ENCODE measurements around the gene USH2A. TPM values are rescaled to one million over a fixed set of nuclear protein-coding genes. Genes with fewer than 3 reads are reported as not detected.

The USH2A gene
- total RNA-seq, 1 experiment from 2014 or later, result 0.02 TPM

GRCh38 chr1:215986401-215986800 is 436.8 kb downstream of the USH2A start:
- no peak for DNase-seq (ENCODE audit: extremely low read depth, low read depth)

- no peak for DNase-seq (ENCODE audit: extremely low read depth, low read depth)
Observed at GRCh38 chr1:215983680-215984079, 439.6 kb downstream of the USH2A start.

GRCh38 chr1:215971793-215972441 is 451.3 kb downstream of the USH2A start:
- DNase-seq (ENCODE audit: extremely low read depth, low read depth), result no peak

GRCh38 chr1:215970406-215970805 is 452.8 kb downstream of the USH2A start:
- no peak for DNase-seq (ENCODE audit: extremely low read depth, low read depth)

DNA sequence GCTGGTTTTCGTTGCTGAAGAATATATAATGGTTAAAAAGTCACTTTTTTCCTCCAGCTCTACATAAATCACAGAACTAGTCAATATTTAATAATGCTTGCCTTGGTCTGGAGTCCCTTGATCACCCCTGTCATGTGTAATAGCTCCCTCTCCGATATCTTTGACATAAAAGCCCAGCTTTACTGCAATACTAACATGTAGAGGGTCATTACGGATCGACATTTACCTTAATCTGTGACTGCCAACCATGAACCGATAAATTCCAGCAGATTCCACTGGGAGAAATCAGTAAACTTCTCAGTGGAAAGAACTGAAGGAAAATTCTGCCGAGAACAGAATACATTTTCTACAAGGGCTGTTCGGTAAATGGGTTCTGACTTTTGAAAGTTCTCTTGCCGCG is 459.6 kb downstream of the USH2A start:
- no peak for DNase-seq (ENCODE audit: extremely low read depth, low read depth)

GRCh38 chr1:215963040-215963439 is 460.2 kb downstream of the USH2A start:
- no peak for DNase-seq (ENCODE audit: extremely low read depth, low read depth)

DNA sequence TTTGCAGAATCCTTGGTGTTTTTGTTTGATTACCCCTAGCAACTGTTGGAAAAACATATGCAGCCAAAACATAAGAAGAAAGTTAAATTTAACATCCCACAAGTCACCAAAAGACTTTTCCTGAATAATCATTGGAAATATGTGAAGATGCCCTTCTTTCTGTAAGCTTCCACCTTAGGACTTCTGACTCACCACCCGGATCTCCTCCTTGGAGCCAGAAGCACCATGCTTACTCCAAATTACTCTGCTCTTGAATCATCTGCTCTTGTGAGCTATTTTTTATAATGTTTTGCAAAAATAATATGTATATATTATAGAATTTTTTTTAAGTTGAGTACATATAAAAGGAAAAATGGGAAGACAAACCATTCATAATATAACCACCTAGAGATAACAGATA is 464.4 kb downstream of the USH2A start:
- no peak for DNase-seq (ENCODE audit: extremely low read depth, low read depth)

GRCh38 chr1:215957663-215958062 is 465.6 kb downstream of the USH2A start:
- DNase-seq (ENCODE audit: extremely low read depth, low read depth), result no peak

- no peak for DNase-seq (ENCODE audit: extremely low read depth, low read depth)
Observed at GRCh38 chr1:215932558-215932957, 490.7 kb downstream of the USH2A start.

- DNase-seq (ENCODE audit: extremely low read depth, low read depth), result no peak
Observed at GRCh38 chr1:215926670-215927069, 496.6 kb downstream of the USH2A start.

DNA sequence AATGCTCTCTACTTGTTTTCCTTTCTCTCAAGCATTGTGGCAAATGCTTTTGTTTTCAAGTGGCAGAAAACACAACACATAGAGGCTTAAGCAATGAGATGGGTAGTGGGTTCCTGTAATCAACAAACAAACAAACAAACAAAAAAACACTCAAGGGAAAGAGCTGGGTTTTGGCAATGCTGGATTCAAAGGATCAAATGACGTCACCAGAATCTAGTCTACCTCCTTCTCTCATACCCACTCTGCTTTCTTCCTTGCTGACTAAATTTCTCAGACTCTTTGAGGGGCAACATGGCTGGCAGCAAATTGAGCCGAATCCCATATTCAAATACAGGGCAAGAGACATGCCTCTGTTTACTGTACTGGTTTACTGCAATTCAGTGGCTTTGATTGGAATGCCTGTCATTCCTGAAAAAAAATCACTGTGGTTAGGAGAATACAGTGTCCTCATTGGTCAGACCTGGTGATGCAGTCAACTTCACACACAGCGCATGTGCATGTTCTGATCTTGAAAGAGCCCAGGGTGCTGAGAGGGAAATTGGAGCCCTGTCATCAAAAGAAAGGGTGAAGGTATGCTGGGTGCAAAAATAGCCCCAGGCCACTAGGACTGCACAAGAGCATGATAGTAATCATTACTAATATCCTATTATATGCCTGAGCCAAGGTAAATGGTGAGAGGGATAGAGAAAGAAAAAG is 500.0 kb downstream of the USH2A start:
- no peak for DNase-seq (ENCODE audit: extremely low read depth, low read depth)

GRCh38 chr1:215911406-215911968 is 511.8 kb downstream of the USH2A start:
- DNase-seq (ENCODE audit: extremely low read depth, low read depth), result no peak

GRCh38 chr1:215905493-215906115 is 517.6 kb downstream of the USH2A start:
- DNase-seq (ENCODE audit: extremely low read depth, low read depth), result no peak

- no peak for DNase-seq (ENCODE audit: extremely low read depth, low read depth)
Observed at GRCh38 chr1:215900684-215901083, 522.6 kb downstream of the USH2A start.

DNA sequence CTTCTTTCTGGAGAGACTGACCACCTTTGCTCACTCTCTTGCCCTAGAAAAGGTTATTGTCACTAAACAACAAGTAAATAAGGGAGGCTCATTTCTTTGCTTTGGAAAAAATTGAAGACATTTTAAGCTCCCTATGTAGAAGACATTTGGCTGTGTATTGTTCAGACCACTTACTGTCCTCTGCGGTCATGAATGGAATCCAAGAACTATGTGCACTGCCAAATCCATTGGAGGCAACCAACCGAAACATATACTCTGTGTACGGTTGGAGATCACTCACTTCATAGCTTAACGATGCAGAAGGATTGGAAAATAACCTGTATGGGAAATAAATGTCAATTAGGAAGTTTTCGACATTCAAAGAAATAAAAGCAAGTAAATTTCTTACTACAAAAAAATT is 523.3 kb downstream of the USH2A start:
- DNase-seq (ENCODE audit: extremely low read depth, low read depth), result no peak

DNA sequence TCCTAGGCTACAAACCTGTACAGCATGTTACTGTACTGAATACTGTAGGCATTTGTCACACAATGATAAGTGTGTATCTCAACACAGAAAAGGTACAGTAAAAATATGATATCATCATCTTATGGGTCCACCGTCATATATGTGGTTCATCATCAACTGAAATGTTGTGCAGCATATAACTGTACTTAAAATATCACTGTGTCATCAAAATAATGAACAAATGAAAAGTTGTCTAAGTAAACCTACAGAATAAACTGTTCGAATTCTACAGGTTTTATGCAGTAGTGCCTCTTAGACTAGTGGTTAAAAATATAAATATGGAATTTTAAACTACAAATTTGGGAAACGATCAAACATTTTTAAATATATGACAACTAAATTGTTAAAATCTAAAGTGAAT is 527.4 kb downstream of the USH2A start:
- DNase-seq (ENCODE audit: extremely low read depth, low read depth), result no peak

GRCh38 chr1:215895276-215895675 is 528.0 kb downstream of the USH2A start:
- no peak for DNase-seq (ENCODE audit: extremely low read depth, low read depth)

DNA sequence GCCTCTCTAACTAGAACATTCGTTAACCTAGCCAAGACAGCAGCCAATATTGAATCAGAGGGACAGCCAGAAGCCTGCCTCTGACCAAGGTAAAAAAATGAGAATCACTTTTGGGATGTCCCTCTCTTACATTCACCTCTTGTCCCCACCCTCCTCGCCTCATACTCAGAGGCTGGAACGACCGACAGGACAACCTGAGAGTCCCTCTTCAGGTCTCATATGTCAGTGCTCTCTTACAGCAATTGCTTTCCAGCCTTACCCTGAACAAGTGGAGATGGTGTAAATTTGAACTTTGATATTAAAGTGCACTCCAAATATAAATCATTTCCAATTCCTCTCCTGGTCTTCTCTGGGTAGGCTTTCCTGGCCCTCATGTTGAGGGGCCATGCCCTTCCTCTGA is 528.6 kb downstream of the USH2A start:
- DNase-seq (ENCODE audit: extremely low read depth, low read depth), result no peak

- no peak for DNase-seq (ENCODE audit: extremely low read depth, low read depth)
Observed at GRCh38 chr1:215891266-215892057, 531.8 kb downstream of the USH2A start.

DNA sequence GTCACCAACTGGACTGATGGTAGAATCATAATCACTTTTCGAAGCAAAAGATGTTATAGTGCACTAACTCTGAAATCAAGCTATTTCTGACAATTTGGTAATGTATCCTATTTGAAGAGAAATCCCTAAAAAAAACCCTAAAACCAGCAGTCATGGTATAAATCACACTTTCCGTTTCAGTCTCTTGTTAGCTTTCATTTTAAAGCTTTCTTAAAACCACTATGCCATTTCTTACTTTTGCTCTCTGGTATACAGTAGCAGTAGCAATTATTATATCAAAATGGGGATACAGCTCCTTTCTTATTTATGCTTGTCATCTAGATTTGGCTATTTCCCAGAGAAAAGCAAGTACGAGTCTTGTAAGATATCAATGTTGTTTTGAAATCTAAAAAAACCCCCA is 532.8 kb downstream of the USH2A start:
- DNase-seq (ENCODE audit: extremely low read depth, low read depth), result no peak

DNA sequence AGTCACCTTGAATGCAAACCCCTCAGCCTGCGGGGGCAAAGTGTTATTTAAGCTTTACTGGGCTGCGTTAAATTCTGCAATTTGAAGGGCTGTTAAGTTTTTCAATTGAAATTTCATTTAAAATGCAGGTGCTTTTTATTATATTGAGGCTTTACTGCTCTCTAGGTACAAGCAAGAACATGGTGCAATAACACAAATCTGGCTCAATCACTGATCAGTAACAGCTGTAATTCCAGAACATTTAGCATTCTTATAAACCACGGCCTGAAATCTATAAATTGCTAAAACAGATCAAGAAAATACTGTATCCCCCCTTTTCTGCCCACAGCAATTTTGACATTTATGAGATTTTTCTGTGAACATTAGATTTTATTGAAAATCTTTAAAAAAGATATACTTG is 533.4 kb downstream of the USH2A start:
- no peak for DNase-seq (ENCODE audit: extremely low read depth, low read depth)
